Smooth muscle cell of the brain vasculature (primary cell): ENCODE results near the gene UFD1.

Experiments used
- DNase-seq: peaks from one replicate; pipeline ENCODE4 v3.0.0-alpha.2; 2012; ENCODE audit warnings: low read depth, low spot score

UFD1 gene

DNA sequence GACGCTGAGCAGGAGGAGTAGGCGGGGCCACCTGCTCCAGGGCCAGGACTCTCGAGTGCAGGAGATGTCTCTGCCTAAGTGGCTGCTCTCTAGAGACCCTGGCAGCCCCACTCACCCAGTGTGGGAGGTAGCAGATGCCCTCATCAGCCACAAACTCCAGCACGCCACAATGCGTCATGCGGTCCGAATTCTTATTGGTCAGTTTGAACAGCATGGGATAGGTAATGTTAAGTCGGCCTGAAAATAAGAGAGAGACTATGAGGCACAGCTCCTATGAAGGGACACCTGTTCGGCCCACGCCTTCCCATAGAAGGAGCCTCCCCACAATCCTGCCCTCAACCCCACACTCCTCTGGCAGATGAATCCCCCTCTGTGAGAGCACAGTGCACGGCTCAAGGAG, 7.4 kb downstream of the UFD1 start:
- DNase-seq: no peak

GRCh38 chr22:19470010-19470409, 9.0 kb downstream of the UFD1 start:
- DNase-seq: no peak

DNA sequence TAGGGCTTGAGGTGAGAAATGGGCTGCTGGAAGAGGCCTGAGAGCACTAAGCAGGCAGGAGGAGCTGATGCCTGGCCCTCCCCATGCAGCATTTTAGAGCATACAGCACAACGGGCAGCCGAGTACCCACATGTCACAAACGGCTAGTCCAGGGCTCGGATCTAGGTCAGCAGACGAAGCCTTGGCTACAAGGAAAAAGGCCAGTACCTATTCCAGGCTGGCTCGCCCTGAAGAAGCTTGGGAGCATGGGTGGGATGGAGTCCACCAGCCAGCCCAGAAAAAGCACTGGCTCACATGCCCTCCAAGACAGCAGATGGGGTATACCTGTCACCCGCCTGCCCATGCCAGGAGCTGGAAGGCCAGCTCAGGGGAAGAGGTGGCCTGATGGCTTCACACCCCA, 9.6 kb downstream of the UFD1 start:
- DNase-seq: no peak

- DNase-seq: no peak
These were observed 11.1 kb downstream of the UFD1 start for GRCh38 chr22:19467912-19468311.

- DNase-seq: no peak
These were observed 11.9 kb downstream of the UFD1 start for GRCh38 chr22:19466848-19467752.

DNA sequence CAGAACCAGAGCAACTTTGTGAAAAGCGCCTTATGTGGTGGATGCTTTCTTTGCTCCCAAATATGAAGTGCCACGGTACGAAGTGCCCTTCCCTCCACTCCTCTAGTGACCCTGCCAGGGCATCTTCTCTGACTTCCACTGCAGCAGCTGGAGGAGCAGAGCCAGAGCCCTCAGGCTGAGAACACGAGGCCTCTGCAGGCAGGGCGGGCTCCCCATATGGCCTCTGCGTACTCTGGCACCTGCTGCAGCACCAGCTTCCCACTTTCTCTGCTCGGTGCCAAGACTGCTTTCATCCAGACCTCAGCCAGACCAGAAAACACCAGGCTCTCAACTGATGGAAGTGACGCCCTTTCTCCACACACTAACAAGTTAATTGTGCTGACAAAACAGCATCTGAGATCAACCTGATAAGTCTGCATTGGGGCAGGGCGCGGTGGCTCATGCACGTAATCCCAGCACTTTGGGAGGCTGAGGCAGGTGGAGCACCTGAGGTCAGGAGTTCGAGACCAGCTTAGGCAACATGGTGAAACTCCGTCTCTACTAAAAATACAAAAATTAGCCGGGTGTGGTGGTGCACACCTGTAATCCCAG, 12.8 kb downstream of the UFD1 start:
- no peak for DNase-seq

- DNase-seq: no peak
These were observed 14.0 kb downstream of the UFD1 start for GRCh38 chr22:19464975-19465374.

GRCh38 chr22:19464546-19464945, 14.4 kb downstream of the UFD1 start:
- no peak for DNase-seq

- DNase-seq: no peak
These were observed 15.2 kb downstream of the UFD1 start for GRCh38 chr22:19463491-19464469.

GRCh38 chr22:19463008-19463407, 16.0 kb downstream of the UFD1 start:
- no peak for DNase-seq

- no peak for DNase-seq
These were observed 17.5 kb downstream of the UFD1 start for GRCh38 chr22:19461506-19461905.

DNA sequence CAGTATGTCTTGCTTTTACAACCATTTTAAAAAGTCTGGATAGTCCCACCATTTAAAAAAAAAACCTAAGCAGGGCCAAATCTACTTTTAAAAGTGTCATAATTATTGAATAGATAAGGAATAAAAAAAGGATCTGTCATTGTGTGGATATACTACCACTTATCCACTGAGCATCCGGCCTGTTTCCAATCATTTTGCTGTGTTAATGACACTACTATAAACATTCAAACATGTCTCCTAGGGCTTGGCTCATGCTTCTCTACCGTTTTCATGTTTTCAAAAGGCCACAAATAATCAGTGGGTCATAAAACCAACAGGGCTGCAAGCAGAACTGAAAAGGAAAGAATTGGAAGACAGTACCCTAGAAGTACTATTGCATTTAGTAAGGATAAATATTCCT, 19.0 kb downstream of the UFD1 start:
- DNase-seq: no peak

DNA sequence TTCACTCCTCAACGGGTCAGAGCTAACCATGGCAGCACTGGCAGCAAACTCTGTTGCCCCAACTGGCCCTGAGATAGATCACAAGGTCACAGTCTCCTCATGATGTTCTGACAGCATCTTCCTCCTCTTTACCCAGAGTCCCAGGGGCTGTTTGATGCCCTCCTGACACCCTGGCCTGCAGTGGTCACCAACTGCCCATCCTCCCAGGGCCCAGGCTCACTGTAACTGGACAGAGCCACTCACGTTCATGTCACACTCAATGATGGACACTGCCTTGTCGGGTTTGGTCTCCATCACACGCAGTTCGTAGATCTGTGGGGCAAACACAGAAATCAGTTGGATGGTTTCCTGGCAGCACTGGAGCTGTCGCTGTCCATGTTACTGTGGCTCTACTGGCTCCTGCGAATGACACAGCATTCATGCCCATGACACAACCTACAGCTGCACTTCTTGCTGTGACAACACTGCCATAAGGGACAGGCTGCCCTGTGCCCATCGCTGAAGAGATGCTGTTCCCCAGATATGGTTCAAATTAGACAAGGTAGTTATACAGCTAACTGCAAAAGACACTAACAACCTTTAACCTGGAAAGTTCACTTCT, 21.1 kb downstream of the UFD1 start:
- no peak for DNase-seq

GRCh38 chr22:19456541-19456940, 22.5 kb downstream of the UFD1 start:
- DNase-seq: no peak

GRCh38 chr22:19455585-19456370, 23.2 kb downstream of the UFD1 start:
- DNase-seq: no peak

GRCh38 chr22:19455033-19455432, 24.0 kb downstream of the UFD1 start:
- no peak for DNase-seq

DNA sequence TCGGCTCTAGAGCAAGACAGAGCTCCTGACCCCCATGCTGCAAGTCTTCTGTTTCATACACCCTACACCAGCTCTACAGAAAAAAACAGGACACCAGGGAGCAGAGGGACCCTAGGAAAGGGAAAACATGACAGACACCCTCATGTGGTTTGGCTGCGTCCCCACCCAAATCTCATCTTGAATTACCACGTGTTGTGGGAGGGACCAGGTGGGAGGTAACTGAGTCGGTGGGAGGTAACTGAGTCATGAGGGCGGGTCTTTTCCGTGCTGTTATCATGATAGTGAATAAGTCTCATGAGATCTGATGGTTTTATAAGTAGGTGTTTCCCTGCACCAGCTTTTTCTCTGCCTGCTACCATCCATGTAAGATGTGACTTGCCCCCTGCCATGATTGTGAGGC, 24.8 kb downstream of the UFD1 start:
- no peak for DNase-seq

GRCh38 chr22:19453718-19454117, 25.3 kb downstream of the UFD1 start:
- no peak for DNase-seq

- no peak for DNase-seq
These were observed 27.4 kb downstream of the UFD1 start for GRCh38 chr22:19451570-19451969.

DNA sequence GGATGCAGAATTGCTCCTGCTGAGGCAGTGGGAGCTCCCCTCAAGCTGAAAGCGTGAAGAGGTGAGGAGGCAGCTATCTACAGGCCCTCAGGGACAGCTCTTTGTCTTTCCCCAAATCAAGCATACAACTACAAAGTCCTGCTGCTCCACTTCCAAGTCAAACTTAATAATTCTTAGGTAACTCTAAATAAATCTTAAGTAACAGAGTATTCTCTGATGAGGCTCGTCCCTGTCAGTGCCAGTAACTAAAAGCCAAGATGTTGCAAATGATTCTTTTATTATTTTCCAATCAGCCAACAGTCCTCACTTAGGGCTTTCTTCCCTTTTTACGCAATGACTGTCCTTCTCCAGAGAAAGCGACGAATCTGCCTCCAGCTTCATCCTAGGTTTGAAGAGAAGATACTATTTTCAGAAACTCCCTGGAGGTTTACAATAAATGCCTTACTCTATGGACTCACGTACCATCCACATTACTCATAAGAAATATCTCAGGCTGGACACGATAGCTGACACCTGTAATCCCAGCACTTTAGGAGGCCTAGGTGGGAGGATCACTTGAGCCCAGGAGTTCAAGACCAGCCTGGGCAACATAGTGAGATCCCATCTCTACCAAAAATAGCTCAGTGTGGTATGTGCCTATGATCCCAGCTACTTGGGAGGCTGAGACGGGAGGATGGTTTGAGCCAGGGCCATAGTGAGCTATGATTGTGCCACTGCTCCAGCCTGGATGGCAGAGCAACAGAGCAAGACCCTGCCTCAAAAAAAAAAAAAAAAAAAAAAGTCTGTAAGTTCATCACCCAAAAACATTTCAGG, 28.4 kb downstream of the UFD1 start:
- DNase-seq: no peak
